WI38 (cell line): ENCODE results near the gene CFAP20DC.

Experiments
- H3K4me3 ChIP-seq: 2 replicates; pipeline ENCODE4 v1.5.1; 2011; ENCODE audit warnings: low read depth, mild to moderate bottlenecking, control low read depth, low read length
- CTCF ChIP-seq: IDR thresholded peaks from 2 replicates; pipeline ENCODE4 v1.5.1; 2012; ENCODE audit warnings: low read depth, mild to moderate bottlenecking, control low read depth, low read length

CFAP20DC gene

DNA sequence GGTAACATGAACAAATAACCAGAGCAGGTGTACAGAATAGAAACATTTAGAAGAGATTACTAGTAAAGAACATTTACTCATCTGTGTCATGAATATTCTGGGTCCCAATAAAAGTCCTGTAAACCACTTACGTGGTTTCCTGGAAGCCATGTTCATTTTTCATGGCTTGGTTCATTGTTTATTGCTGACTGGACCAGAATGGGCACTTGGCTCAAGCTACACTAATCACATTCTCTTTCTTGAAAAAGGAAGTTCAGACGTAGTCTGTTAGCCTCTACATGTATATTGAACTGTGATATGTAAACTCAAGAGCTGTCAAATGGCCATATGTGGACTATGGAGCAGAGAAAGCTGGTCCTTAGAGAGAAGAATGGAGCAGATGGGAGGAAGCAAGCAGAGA lies 244.9 kb downstream of the CFAP20DC start:
- TF ChIP-seq CTCF, result no peak
- no peak overlapping the region for H3K4me3 ChIP-seq

DNA sequence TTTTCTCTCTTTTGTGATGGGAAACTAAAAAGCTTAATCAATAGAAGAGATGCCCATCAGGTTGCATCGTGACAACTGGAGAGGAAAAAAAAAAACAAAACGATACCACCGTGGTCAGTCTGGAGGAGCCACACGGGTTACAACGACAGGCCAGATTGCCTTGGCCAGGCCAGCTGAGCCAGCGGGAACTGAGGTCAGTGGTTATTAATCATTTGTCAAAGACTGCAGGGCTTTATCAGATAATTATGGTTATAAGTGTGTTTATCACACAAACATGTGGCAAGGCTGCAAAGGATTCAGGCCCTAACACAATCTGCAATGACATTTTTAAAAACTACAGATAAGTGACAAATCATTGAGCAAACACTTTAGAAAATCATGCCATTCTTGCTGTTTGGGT lies 248.3 kb downstream of the CFAP20DC start:
- no peak for TF ChIP-seq CTCF

GRCh38 chr3:58800940-58801339 lies 248.9 kb downstream of the CFAP20DC start:
- no peak overlapping the region for H3K4me3 ChIP-seq
- TF ChIP-seq CTCF, result no peak

More for the DNA sequence above, 248.3 kb downstream of the CFAP20DC start:
- H3K4me3 ChIP-seq, result no peak overlapping the region

DNA sequence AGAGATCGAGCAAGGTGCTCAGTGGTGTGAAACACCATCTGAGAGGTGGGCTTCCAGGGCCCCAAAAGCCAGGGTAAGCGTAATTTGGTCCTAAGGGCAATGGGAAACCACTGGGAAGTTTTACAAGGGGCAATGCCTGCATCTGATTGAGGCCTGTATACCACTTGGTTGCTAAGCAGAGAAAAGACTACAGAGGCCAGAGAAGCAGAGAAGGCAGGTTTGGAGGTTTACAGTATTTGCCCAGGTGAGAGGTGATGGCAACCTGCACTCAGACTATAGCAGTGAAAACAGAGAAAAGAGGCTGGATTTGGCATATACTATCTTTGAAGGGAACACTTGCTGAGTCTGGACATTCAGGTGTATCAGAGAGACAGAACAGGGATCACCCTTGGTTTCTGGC lies 249.8 kb downstream of the CFAP20DC start:
- H3K4me3 ChIP-seq, result no peak overlapping the region
- TF ChIP-seq CTCF, result no peak

DNA sequence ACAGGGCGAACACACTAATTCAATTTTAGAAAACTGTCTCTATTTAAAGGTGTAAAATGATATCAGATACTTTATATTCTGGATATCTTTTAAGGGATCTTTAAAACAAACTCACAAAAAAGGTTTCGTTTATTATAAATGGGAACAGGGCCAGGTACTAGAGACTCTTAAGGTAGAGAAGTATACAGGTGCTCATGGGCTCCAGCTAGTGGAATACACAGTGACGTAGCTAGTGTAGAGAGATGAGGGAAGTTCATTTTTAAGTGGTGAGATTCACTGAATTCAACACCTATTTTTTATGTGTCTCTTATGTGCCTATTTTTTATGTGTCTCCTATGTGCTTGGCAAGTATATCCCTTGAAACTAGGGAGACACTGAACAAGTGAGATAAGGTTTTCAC lies 250.6 kb downstream of the CFAP20DC start:
- TF ChIP-seq CTCF, result no peak
- H3K4me3 ChIP-seq, result no peak overlapping the region

- no peak overlapping the region for H3K4me3 ChIP-seq
- no peak for TF ChIP-seq CTCF
Observed at GRCh38 chr3:58798312-58798711, 251.5 kb downstream of the CFAP20DC start.

- TF ChIP-seq CTCF, result no peak
- no peak overlapping the region for H3K4me3 ChIP-seq
Observed at GRCh38 chr3:58794750-58795149, 255.1 kb downstream of the CFAP20DC start.
